ACC112 (cell line): ENCODE results near the gene CEP131.
"Not testable (repeated sequence)": the region's sequence is repeated elsewhere in the genome, so short reads cannot be mapped to it uniquely, and the experiment has no call there.

ENCODE experiments used
- H2AFZ ChIP-seq: fragments of 200-600 bp; sonication (generic); one replicate; pipeline ENCODE4 v1.6.0; 2017; ENCODE audit warnings: antibody characterized with exemption, low read length; ENCODE audit not compliant: unreplicated experiment
- H3K27ac ChIP-seq: fragments of 200-600 bp; sonication (generic); 2 replicates; pipeline ENCODE4 v1.5.1; 2014; ENCODE audit warnings: low read depth, mild to moderate bottlenecking, antibody characterized with exemption, low read length, moderate library complexity
- H3K27me3 ChIP-seq: fragments of 200-600 bp; sonication (generic); 2 replicates; pipeline ENCODE4 v1.6.1; 2014; ENCODE audit warnings: mild to moderate bottlenecking, antibody characterized with exemption, low read length, moderate library complexity, mixed read lengths; ENCODE audit not compliant: insufficient read depth
- H3K36me3 ChIP-seq: fragments of 200-600 bp; sonication (generic); 2 replicates; pipeline ENCODE4 v1.6.1; 2016; ENCODE audit warnings: mild to moderate bottlenecking, antibody characterized with exemption, low read length, moderate library complexity, mixed read lengths; ENCODE audit not compliant: insufficient read depth
- H3K4me1 ChIP-seq: fragments of 200-600 bp; sonication (generic); one replicate; pipeline ENCODE4 v1.6.1; 2016; ENCODE audit warnings: low read length, mixed read lengths; ENCODE audit not compliant: insufficient read depth, unreplicated experiment, control insufficient read depth
- H3K4me3 ChIP-seq: fragments of 200-600 bp; sonication (generic); 2 replicates; pipeline ENCODE4 v1.5.1; 2014; ENCODE audit warnings: mild to moderate bottlenecking, low read depth, low read length
- H3K79me2 ChIP-seq: fragments of 200-600 bp; sonication (generic); one replicate; pipeline ENCODE4 v1.6.0; 2016; ENCODE audit warnings: low read length; ENCODE audit not compliant: control insufficient read depth, unreplicated experiment, insufficient read depth

The CEP131 gene

GRCh38 chr17:81157848-81158687, 64.7 kb downstream of the CEP131 start:
- no peaks in the 10 kb centered on the region for H3K27me3 ChIP-seq
- no peaks in the 10 kb centered on the region for H3K36me3 ChIP-seq
- no peak overlapping the region for H3K27ac ChIP-seq
- no peak overlapping the region for H3K4me3 ChIP-seq
- no peaks in the 10 kb centered on the region for H3K79me2 ChIP-seq
- H3K4me1 ChIP-seq, result no peaks in the 10 kb centered on the region
- no peak overlapping the region for H2AFZ ChIP-seq

- Histone ChIP-seq H3K36me3 (no peaks in the 10 kb centered on the region), H3K27me3 (no peaks in the 10 kb centered on the region)
These were observed 65.6 kb downstream of the CEP131 start for GRCh38 chr17:81156866-81157805.

GRCh38 chr17:81154961-81155360, 67.8 kb downstream of the CEP131 start:
- H3K4me1 ChIP-seq, result peaks cover 8% of the 10 kb centered on the region
- no peaks in the 10 kb centered on the region for H3K36me3 ChIP-seq
- H3K27ac ChIP-seq, result no peak overlapping the region
- no peaks in the 10 kb centered on the region for H3K79me2 ChIP-seq
- no peak overlapping the region for H3K4me3 ChIP-seq
- H3K27me3 ChIP-seq, result no peaks in the 10 kb centered on the region
- H2AFZ ChIP-seq, result no peak overlapping the region

More at GRCh38 chr17:81156866-81157805, 65.6 kb downstream of the CEP131 start:
- Histone ChIP-seq H3K4me3 (no peak overlapping the region), H2AFZ (no peak overlapping the region), H3K79me2 (no peaks in the 10 kb centered on the region), H3K27ac (no peak overlapping the region), H3K4me1 (no peaks in the 10 kb centered on the region)

DNA sequence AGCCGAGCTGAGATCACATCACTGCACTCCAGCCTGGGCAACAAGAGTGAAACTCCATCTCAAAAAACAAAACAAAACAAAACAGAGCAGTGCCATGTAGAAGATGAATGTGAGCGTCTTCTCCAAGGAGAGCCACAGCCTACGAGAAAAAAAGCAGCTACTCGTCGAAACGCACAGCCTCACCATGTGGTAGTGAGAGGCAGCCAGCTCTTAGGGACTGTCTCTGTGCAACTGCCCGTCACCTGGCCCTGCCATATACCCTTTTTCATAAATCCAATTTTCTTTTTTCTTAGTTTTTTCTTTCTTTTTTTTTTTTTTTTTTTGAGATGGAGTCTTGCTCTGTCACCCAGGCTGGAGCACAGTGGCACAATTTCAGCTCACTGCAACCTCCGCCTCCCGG, 68.7 kb downstream of the CEP131 start:
- H3K36me3 ChIP-seq, H3K4me3 ChIP-seq, H3K4me1 ChIP-seq, H3K27me3 ChIP-seq, H3K79me2 ChIP-seq, H2AFZ ChIP-seq, H3K27ac ChIP-seq: not testable (repeated sequence)

DNA sequence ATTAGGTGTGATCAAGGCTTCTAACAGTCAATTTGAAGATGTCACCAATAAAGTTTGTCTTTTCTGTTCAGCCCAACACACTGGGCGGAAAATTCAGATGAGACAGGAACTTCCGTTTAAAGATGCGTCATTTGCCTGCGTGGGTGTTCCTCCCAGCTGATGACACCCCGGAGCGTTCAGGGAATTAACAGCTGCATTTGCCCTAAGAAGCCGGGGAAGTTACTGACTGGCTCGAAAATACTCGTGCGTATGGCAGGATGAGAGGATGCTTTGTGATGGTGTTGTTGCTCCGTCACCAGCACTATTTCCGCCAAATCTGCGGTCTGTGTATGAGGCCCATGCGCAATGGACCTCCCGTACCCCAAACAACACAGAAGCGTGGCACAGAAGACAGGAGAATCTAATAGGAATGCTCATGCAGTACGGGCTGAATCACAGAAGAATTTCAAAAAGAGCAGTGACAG, 69.4 kb downstream of the CEP131 start:
- Histone ChIP-seq H3K4me1 (peaks cover 8% of the 10 kb centered on the region), H2AFZ (no peak overlapping the region), H3K36me3 (no peaks in the 10 kb centered on the region), H3K79me2 (no peaks in the 10 kb centered on the region), H3K27ac (no peak overlapping the region), H3K27me3 (no peaks in the 10 kb centered on the region), H3K4me3 (no peak overlapping the region)

DNA sequence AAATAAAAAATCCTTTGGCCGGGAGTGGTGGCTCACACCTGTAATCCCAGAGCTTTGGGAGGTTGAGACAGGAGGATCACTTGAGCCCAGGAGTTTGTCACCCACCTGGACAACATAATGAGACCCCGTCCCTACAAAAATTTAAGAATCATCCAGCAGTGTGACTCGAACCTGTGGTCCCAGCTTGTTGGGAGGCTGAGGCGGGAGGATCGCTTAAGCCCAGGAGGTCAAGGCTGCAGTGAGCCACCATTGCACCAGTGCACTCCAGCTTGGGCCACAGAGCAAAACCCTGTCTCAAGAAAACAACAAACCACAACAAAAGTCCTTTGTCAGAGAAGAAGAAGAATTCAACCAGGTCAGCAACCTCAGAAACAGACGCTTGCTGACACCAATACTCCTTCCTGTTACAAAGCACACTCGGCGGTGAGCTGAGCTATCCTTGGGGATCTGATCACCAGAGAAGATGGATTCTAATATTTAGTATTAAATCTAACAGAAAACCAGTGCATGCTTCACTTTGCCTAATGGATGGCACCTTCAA, 70.4 kb downstream of the CEP131 start:
- no peaks in the 10 kb centered on the region for H3K27me3 ChIP-seq
- H3K27ac ChIP-seq, result no peak overlapping the region
- H3K4me1 ChIP-seq, result peaks cover 8% of the 10 kb centered on the region

GRCh38 chr17:81151278-81151677, 71.5 kb downstream of the CEP131 start:
- H3K36me3 ChIP-seq, result no peaks in the 10 kb centered on the region
- no peaks in the 10 kb centered on the region for H3K27me3 ChIP-seq
- H3K4me1 ChIP-seq, result peaks cover 8% of the 10 kb centered on the region
- no peaks in the 10 kb centered on the region for H3K79me2 ChIP-seq
- H2AFZ ChIP-seq, result no peak overlapping the region
- no peak overlapping the region for H3K4me3 ChIP-seq
- no peak overlapping the region for H3K27ac ChIP-seq

More for the DNA sequence above, 70.4 kb downstream of the CEP131 start:
- Histone ChIP-seq H3K79me2 (no peaks in the 10 kb centered on the region), H2AFZ (no peak overlapping the region), H3K36me3 (no peaks in the 10 kb centered on the region), H3K4me3 (no peak overlapping the region)

- no peaks in the 10 kb centered on the region for H3K27me3 ChIP-seq
- H3K4me1 ChIP-seq, result peaks cover 8% of the 10 kb centered on the region
- H3K4me3 ChIP-seq, result no peak overlapping the region
- H3K79me2 ChIP-seq, result no peaks in the 10 kb centered on the region
- H3K36me3 ChIP-seq, result no peaks in the 10 kb centered on the region
- no peak overlapping the region for H2AFZ ChIP-seq
- no peak overlapping the region for H3K27ac ChIP-seq
These were observed 72.2 kb downstream of the CEP131 start for GRCh38 chr17:81150377-81151077.

DNA sequence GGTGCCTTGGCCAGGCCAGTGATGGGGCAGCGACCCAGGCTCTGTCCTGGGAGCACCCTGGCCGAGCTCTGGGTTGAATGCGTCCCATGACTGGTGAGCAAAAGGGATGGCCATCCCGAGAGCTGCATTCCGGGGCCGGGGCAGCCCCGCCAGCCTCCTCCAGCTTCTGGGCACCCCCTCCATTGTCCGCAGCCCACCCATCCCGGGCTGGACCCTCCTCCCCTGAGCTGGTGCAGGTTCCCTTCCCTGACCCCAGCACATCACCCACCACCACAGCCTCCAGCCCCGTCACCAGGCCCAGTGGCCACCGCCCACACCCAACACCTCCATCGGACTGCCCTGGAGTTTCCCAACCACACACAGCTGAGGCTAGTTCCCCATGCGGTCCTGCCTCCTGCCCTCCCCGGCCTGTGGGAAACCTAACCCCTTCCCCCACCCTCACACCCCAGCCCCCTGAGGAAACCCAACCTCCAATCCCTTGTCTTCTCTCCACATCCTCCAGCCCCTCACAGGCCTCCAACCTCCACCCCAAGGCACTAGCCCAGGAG, 73.7 kb downstream of the CEP131 start:
- Histone ChIP-seq H3K27me3 (no peaks in the 10 kb centered on the region), H3K27ac (no peak overlapping the region), H3K4me3 (no peak overlapping the region), H3K36me3 (no peaks in the 10 kb centered on the region), H3K79me2 (no peaks in the 10 kb centered on the region), H2AFZ (no peak overlapping the region), H3K4me1 (peaks cover 8% of the 10 kb centered on the region)

GRCh38 chr17:81148571-81148970, 74.2 kb downstream of the CEP131 start:
- peaks cover 8% of the 10 kb centered on the region for H3K4me1 ChIP-seq
- no peak overlapping the region for H3K4me3 ChIP-seq
- no peaks in the 10 kb centered on the region for H3K79me2 ChIP-seq
- H3K27ac ChIP-seq, result no peak overlapping the region
- no peaks in the 10 kb centered on the region for H3K36me3 ChIP-seq
- no peak overlapping the region for H2AFZ ChIP-seq
- H3K27me3 ChIP-seq, result no peaks in the 10 kb centered on the region
